GM18870 (cell line): ENCODE measurements around the gene UCP1.
"Not testable (repeated sequence)": the region's sequence is repeated elsewhere in the genome, so short reads cannot be mapped to it uniquely, and the experiment has no call there.

Source experiments
- ATAC-seq: cut with Tn5 transposase; IDR thresholded peaks from one replicate; pipeline ENCODE4 v1.9.1; 2021; ENCODE audit warnings: moderate library complexity; ENCODE audit not compliant: unreplicated experiment

The UCP1 gene

DNA sequence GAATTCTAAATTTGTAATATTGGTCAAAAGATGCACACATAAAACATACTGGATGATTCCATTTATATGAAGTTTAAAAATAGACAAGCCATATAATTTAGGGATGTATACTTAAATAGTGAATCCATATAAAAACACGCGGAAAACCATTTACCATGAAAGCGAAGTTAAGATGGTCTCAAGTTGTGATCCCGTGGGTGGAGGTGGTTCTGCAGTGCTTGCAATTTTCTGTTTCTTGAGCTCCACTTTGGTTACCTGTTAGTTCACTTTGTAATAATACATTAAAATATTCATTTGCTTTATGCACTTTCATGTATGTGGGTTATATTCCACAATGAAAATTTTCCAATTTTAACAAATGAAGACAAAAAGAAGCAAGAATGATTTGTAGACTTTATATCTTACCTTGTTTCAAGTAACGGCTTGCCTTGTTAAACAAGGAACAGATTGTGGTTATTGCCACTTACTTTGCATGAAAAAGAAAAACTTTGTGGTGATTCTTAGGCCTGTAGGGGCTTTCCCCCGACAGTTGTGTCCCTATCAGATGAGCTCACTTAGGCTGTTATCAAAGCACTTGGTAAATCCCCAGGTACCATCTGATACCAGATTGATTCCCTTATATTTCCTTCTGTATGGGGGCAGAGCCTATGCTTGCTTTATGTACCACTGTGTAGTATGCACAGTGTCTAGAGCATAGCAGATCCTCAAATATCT lies 12.2 kb downstream of the UCP1 start:
- ATAC-seq = peak; percentile 100

DNA sequence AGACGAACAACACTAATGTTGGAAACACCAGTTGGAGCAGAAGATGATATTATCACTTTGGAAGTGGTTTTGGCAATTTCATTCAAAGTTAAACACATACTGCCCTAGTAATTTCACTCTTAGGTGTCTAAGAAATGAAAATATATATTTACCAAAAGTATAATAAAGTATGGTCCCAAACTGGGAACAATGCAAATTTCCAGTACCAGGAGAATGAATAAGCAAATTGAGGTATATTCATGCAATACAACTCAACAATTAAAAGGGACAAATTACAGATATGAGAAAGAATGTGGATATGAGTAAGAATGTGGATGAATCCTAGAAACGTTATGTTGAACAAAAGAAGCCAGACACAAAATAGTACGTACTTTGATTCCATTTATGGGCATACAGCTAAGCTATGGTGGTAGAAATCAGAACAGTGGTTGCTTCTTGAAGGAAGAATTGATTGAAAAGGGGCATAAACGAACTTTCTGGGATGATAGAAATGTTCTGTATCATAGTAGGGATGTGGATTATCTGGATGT lies 34.7 kb downstream of the UCP1 start:
- no peak for ATAC-seq

DNA sequence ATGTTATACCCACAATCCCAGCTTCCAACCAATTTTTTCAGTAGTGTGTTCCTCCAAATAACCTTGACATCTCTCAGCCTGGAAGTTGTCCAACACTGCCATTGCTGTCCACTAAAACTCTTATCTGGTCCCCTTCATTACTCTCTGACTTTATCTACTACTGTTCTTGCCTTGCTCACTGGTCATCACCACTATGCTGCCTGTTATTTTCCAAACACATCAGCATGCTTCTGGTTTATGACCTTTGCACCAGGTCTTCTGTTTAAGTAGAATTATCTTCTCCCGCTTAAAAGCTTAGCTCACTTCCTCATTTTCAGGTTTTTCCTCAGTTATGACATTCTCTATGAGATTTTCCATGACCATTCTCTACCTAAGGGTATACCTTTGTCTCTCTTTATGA lies 39.3 kb downstream of the UCP1 start:
- no peak for ATAC-seq

DNA sequence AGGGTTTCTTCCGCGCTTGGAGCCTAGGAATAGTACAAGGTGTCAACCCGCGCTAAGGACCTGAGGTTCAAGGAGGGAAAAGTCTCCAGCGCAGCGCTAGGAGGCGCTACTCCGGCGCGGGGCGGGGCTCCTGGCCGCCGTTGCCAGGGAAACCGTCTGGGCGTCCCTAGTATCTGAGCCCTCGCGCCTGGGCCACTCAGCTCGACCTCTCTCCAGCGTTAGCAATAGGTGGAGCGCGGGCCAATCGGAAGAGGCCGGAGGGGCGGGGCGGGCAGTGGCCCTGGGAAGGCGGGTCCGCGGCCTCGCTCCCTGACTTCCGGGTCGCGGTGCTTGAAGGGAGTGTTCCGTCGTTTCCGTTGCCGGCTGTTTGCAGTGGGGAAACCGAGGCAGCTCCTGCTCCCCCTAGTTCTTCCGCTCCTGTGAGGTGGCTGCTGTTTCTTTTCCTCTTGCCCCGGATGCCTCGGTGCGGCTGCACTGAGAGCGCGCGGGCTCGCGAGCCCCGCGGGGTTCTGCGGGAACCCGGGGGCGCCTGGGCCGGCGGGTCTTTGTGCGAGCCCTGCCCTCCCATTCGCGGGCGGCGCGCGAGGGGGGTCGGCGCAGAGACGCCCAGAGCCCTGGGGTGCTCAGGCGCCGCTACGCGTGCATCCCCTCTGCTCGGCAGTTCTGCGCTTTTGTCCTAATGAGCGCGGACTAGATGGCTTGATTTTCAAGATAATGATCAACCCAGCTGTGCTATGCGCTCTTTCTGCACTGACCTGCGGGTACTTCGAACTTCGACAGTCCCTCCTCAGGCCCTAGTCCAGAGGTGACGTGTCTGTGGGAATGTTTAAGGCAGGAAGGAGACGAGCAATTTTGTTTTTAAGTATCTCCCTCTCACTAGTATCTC lies 44.7 kb downstream of the UCP1 start, which contains the start of gene ELMOD2:
ELMOD2 (plus strand) TSS at position 312 of the 886 bp plus-strand sequence. CDS start 1,261 bp downstream, outside the sequence.
- peak; percentile 99 for ATAC-seq

DNA sequence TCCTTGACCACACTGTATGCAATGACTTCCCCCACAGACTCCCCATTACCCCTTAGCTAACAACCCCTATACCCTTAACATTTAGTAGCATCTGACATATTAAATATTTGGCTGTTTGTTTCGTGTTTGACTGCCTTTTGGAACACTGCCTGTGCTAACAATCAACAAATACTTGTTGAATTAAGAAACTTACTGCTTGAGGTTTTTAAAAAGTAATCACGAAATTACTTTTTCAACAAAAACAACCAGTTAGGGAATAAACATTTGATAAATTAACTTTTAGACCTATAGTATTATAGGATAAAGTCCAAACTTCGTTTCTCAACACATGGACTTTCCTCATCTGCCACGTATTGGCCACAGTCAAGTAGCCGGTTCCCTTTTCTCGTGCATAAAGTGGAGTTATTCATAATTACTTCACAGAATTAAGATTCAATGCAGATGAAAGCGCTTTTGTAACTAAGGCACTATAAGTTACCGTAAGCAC lies 45.3 kb downstream of the UCP1 start:
- peak; percentile 31 for ATAC-seq

DNA sequence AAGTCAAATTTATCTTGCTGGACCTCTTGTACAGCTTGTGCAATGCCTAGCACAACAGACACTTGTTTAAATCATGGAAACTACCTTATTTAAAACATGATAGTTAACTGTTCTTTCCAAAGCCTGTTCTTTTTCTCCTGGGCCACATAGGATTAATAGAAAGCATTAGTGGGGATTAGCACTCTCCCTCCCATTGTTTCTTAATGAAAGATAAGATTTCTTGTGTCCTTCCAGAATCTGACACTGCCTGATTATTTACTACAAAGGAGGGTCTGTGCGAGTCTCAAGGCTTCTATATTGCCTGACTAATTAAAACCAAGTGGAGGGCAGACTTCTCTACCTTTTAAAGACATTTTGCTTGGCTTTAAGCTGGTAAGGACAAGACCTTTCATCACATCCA lies 53.3 kb downstream of the UCP1 start:
- no peak for ATAC-seq

DNA sequence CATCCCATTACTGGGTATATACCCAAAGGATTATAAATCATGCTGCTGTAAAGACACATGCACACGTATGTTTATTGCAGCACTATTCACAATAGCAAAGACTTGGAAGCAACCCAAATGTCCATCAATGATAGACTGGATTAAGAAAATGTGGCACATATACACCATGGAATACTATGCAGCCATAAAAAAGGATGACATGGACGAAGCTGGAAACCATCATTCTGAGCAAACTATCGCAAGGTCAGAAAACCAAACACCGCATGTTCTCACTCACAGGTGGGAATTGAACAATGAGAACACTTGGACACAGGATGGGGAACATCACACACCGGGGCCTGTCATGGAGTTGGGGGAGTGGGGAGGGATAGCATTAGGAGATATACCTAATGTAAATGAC lies 55.0 kb downstream of the UCP1 start:
- ATAC-seq = not testable (repeated sequence)
